EL (cell line): ENCODE data around the gene HELZ.
A peak's percentile ranks its signal among the peaks of the same experiment; 100 is the strongest.
"Not testable (repeated sequence)": the region's sequence is repeated elsewhere in the genome, so short reads cannot be mapped to it uniquely, and the experiment has no call there.

Experiments
- DNase-seq: peaks from one replicate; pipeline ENCODE4 v3.0.0-alpha.2; 2016

HELZ gene, protein sequence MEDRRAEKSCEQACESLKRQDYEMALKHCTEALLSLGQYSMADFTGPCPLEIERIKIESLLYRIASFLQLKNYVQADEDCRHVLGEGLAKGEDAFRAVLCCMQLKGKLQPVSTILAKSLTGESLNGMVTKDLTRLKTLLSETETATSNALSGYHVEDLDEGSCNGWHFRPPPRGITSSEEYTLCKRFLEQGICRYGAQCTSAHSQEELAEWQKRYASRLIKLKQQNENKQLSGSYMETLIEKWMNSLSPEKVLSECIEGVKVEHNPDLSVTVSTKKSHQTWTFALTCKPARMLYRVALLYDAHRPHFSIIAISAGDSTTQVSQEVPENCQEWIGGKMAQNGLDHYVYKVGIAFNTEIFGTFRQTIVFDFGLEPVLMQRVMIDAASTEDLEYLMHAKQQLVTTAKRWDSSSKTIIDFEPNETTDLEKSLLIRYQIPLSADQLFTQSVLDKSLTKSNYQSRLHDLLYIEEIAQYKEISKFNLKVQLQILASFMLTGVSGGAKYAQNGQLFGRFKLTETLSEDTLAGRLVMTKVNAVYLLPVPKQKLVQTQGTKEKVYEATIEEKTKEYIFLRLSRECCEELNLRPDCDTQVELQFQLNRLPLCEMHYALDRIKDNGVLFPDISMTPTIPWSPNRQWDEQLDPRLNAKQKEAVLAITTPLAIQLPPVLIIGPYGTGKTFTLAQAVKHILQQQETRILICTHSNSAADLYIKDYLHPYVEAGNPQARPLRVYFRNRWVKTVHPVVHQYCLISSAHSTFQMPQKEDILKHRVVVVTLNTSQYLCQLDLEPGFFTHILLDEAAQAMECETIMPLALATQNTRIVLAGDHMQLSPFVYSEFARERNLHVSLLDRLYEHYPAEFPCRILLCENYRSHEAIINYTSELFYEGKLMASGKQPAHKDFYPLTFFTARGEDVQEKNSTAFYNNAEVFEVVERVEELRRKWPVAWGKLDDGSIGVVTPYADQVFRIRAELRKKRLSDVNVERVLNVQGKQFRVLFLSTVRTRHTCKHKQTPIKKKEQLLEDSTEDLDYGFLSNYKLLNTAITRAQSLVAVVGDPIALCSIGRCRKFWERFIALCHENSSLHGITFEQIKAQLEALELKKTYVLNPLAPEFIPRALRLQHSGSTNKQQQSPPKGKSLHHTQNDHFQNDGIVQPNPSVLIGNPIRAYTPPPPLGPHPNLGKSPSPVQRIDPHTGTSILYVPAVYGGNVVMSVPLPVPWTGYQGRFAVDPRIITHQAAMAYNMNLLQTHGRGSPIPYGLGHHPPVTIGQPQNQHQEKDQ (N-terminal part only)

DNA sequence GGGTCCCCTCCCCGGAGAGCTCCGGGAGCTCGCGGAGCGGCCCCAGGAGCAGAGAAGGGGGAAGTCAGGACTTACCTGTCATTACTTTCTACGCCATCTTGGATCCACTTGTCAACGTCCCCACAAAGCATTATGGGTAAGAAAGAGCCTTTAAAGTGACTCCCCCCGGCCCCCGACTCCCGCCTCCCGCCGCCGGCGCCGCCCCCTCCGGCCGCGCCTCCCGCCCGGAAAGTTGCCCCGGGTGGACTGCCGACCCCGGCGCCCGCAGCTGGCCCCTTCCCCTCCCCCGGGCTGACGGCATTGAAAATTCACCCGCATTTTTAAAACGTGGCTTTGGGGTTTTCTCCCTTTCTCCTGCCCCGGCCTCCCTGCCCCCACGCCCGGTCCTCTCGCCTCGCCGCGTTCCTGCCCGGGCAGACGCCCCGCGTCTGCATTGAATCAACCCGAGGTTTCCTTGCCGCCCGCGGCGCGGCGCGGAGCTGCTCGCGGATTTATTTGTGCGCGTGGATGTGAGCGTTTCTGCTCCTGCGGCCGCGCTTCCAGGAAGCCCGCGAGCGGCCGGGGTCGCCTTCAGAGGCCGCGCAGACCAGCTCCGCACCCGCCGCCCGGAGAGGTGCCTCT is at the start of gene HELZ:
Gene HELZ, minus strand, starts transcription at position 124 of the 621 bp plus-strand sequence. CDS start 26,392 bp downstream, outside the sequence.
- peak; percentile 84 for DNase-seq

DNA sequence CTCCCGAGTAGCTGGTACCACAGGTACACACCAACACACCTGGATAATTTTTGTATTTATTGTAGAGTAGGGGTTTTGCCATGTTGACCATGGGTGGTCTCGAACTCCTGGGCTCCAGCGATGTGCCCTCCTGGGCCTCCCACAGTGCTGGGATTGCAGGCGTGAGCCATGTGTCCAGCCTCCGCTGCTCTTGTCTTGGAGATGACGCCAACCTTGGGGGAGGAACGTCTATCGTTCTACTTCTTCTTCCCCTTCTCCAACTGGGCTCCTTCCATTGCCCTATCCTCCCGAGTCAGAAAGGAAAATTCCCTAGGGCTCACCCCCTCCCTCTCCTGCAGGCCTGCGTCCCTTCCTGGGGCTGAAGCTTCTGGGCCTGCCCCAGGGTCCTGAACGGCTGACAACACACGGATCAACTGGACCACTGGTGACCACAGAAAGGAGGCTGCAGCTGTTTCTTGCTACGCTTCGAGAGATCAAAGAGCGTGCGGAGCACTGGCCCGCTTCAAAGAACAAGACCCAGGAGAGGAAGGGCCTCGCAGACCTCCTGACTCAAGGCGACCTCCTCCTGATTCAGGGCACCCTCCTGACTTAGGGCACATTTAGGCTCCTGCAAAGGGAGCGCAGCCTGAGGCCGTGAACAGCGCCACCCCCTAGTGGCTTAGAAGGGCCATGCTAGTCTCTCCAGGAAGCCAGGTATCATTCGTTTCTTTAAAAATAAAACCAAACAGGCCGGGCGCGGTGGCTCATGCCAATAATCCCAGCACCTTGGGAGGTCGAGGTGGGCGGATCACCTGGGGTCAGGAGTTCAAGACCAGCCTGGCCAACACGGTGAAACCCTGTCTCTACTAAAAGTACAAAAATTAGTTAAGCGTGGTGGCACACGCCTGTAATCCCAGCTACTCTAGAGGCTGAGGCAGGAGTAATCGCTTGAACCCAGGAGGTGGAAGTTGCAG is 48.5 kb upstream of the HELZ start:
- no peak for DNase-seq

DNA sequence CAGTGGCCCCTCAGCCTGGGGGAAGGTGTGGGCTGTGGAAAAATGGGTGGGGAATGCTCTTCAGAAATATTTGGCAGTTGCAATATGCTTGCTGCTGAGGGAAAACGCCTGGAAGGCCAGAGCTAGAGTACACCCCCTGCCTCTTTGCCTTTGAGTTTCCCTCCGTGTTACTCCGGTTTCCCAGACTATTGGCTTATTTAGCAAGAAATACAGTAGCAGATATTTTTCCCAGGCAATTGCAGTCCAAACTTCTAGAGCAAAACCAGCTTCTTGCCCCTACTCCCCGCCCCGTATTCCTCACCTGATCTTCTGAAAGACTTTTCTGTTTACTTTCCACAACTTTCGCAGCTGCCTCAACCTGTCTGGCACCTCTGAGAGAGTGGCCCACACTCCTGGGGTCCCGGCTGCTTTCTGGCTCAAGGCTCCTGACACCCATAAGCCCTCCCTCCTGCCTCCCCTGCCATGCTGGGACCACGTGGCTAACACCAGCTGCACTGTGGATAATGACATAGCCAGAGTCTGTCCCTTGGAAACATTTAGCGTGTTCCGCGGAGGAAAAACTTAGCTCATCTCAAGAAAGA is 45.8 kb upstream of the HELZ start:
- no peak for DNase-seq

DNA sequence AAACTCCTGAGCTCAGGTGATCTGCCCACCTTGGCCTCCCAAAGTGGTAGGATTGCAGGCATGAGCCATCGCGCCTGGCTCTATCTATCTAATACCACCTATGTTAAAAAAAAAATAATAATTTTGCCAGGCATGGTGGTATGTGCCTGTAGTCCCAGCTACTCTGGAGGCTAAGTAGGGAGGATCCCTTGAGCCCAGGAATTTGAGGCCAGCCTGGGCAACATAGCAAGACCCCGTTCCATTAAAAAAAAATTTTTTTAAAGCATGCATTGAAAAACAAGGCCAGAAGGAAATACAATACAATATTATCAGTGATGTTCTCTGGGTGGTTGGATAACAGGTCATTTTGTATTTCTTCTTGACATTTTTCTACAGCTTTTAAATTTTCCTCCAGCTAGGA is 45.2 kb upstream of the HELZ start:
- no peak for DNase-seq

DNA sequence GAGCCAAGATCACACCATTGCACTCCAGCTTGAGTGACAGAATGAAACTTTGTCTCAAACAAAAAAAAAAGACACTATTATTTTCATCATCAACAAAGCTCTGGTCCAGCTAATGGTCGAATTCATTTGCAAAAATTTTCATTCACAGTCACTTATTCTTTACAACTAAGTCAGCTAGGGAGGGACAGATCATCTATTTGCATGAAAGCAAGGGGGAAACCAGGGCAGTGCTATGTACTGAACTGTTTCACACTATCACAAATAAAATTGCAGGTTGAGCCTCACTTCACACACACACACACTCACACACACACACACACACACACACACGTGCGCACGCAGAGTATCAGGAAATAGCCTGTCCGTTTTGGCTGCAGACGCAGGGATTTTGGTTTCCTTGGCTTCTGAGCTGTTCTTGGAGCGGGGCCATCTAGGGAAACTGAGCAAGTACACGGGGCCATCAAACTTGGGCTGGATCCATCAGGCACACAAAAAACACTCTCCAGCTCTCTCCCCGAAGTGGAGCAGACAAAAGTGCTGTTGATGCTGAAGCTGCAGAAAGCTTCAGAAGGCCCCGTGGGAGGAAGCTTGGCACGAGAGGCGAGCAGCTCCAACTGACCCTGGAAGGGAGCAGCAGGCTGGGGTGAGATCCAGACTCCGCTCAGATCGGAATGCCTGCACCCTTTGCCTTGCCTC is 44.3 kb upstream of the HELZ start:
- DNase-seq = peak; percentile 21

DNA sequence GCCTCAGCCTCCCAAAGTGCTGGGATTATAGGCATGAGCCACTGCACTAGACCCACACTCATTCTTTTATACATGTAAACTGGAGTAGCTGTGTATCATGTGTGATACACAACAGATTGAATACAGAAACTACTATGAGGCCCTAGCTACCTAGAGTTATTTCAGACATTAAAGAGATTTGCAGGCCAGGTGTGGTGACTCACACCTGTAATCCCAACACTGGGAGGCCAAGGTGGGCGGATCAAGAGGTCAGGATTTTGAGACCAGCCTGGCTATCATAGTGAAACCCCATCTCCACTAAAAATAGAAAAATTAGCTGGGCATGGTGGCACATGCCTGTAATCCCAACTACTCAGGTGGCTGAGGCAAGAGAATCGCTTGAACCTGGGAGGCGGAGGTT is 41.8 kb upstream of the HELZ start:
- not testable (repeated sequence) for DNase-seq

DNA sequence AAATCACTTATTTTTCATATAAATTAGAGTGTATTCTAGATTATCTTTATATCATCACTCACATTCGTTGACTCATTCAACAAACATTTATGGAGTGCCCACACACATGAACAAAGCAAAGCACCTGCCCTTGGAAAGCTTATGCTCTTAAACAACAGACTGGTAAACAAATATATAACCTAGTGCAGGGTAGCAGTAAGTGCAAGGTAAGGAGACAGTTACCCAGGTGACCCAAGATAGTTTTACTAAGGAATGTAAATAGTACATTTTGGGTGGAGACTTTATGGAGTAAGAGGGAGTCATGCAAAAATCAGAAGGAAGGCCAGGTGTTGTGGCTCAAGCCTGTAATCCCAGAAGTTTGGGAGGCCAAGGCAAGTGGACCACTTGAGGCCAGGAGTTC is 40.4 kb upstream of the HELZ start:
- DNase-seq = no peak

DNA sequence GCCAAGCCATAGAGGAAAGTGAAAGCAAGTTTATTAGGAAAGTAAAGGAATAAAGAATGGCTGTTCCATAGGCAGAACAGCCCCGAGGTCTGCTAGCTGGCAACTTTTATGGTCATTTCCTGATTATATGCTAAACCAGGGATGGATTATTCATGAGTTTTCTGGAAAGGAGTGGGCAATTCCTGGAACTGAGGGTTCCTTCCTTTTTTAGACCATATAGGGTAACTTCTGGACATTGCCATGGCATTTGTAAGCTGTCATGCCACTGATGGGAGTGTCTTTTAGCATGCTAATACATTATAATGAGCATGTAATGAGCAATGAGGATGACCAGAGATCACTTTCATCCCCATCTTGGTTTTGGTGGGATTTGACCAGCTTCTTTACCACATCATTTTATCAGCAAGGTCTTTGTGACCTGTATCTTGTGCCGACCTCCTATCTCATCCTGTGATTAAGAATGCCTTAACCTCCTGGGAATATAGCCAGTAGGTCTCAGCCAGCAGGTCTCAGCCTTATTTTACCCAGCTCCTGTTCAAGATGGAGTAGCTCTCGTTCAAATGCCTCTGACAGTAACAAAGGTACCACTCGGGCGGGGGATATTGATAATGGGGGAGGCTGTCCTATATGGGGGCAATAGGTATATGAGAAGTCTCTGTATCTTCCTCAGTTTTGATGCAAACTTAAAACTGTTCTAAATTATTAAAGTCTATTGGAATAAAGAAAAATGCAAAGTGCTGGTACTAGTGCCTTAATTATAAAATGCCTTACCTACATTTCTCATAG is 38.9 kb upstream of the HELZ start:
- DNase-seq = no peak

DNA sequence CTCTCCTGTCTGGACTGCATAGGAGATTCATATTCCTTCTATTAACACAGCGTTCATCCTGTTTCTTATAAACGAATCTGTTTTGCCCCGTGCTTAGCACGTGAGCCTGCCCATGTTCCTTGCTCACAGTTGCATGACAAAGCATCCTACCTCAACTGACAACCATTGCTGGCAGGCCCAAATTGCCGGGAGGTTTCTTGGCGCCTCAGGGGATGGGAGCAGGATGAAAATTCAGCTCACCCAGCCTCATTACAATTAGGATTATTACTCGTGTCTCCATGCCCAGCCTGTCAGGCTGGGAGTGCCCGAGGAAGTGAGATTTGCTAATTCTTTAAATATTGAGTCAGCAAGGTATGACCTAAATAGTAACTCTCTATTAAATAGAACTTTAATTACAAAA is 36.7 kb upstream of the HELZ start:
- DNase-seq = no peak

DNA sequence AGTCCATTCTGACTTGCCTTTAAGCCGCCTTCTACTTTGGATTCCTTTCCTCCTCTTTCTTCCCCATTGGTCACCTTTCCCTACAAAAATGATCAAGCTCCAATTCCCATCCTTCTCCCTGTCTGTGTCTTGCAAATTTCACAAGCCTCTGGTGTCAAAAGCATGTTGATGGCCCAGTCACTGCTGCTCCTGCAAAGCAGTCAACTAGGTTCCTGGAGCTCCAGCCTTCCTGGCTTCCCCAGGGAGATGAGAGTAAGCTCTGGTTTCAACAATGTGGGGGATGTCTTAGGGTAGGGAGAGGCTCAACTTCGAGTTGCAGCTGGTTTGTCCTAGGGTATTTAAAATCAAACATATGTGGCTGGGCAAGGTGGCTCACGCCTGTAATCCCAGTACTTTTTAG is 36.1 kb upstream of the HELZ start:
- no peak for DNase-seq

DNA sequence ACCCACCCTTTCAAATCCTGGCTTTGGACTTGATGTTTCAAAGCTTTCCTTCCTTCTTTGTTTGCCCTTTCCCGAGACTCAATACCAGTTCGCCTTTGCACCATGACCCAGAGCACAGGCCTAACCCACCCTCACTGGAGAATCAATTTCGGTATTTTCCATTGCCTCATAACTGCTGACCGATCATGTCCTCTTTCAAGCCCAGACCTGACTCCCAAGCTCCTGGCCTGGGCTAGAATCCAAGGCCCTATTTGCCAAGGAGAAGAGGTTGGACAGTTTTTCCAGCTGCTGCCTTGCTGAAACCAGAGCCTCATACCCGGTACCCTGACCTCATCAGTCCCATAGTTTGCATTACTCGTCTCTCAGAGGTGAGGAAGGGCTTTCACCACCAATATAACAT is 35.3 kb upstream of the HELZ start:
- DNase-seq = no peak

DNA sequence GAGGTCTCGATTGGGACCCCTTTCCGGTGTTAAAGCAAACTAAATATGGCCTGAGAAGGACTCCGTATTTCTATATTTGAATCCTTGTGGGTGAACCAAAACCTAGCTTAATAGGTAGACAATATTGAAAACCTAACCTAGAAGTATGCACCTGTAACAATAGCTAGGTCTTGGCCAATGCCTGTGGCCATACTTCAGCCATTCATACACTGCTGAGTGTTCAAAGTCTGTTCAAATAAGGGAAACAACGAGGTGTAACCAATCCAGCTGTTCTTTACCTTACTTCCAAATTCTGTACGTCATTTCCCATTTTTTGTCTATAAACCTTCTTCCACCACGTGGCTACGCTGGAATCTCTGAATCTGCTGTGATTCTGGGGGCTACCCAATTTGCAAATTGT is 34.1 kb upstream of the HELZ start:
- DNase-seq = no peak

DNA sequence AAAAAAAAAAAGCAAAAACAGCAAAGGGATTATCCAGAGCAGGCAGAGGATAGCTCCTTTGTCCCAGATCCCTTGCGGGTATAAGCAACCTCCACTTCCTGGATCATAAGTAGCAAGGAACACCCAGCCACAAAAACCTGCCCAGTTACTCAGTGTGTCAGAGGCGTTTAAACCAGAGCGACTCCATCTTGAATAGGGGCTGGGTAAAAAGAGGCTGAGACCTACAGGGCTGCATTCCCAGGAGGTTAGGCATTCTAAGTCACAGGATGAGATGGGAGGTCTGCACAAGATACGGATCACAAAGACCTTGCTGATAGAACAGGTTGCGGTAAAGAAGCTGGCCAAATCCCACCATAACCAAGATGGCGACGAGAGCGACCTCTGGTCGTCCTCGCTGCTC is 33.4 kb upstream of the HELZ start:
- no peak for DNase-seq

DNA sequence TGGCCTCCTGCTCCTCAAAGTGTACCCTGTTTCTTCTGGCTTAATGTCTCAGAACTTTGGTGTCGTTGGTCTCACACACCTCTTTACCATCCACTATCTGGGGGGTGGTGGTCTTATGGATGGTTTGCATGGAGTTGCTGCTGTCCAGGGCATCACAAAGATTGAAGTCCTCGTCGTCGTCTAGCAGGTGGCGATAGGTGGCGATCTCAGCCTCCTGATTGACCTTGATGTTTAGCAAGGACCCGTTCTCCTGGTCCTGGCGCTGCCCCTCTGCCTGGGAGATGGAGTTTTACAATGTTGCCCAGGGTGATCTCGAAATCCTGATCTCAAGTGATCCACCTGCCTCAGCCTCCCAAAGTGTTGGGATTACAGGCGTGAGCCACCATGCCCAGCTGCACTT is 31.1 kb upstream of the HELZ start:
- no peak for DNase-seq

DNA sequence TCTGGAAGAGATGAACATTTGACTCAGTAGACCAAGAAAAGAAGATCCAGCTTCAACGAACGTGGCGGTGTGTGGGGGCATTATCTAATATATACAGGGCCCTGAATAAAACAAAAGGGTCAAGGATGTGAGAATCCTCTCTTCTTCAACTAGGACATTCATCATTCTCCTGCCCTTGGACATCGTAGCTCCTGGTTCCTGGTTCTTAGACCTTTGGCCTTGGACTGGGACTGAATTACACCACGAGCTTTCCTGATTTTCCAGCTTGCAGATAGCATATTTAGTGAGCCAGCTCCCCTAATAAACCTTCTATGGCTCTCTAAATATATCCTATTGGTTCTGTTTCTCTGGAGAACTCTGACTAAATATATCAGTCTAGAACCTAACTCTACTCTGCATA is 29.5 kb upstream of the HELZ start:
- no peak for DNase-seq

DNA sequence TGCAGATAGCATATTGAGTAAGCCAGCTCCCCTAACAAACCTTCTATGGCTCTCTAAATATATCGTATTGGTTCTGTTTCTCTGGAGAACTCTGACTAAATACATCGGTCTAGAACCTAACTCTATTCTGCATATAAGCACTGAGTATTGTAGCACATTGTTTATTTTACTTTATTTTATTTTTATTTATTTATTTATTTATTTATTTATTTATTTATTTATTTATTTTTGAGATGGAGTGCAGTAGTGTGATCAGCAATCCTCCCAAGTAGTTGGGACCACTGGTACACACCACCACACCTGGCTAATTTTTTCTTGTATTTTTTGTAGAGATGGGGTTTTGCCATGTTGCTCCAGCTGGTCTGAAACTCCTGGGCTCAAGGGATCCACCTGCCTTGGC is 28.9 kb upstream of the HELZ start:
- DNase-seq = no peak

DNA sequence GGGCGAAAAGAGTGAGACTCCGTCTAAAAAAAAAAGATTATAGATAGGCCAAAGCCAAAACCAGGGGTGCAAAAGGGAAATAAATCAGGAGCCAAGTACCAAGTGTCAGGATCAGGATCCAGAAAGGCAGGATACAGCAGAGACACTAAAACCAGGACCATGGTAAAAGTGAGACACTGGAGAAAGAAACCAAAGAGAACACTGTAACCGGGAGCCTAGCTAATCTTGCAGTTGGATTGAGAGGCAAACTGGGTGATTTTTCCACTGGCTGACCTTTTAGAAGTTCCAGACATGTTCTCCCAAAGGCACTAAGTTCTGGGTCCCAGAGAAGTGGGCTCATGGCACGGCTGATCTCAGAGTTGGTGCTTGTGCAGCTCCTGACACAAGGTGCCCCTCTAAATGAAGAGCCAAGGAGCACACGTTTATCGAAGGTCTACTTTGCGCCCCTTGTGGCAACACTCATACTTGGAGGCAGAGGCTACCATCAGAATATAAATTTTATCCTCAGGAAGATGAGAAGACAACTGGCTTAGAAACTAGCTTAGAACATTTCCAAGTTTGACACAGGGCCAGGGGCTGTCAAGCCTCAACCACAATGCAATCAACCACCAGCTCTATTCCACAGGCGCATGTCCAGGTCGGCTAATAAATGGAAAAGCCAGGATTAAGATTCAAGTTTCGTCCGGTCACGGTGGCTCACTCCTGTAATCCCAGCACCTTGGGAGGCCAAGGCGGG is 27.5 kb upstream of the HELZ start:
- DNase-seq = no peak

DNA sequence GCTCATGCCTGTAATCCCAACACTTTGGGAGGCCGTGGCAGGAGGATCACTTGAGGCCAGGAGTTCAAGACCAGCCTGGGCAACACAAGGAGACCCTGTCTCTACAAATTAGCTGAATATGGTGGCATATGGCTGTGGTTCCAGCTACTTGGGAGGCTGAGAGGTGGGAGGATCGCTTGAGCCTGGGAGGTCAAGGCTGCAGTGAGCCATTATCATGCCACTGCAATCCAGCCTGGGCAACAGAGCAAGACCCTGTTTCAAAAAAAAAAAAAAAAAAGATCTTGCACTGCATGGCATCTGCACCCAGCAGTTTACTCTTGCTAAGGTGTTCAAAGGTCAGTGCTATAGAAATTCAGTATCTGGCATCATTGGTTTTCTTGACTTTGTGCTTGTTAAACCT is 26.2 kb upstream of the HELZ start:
- not testable (repeated sequence) for DNase-seq

DNA sequence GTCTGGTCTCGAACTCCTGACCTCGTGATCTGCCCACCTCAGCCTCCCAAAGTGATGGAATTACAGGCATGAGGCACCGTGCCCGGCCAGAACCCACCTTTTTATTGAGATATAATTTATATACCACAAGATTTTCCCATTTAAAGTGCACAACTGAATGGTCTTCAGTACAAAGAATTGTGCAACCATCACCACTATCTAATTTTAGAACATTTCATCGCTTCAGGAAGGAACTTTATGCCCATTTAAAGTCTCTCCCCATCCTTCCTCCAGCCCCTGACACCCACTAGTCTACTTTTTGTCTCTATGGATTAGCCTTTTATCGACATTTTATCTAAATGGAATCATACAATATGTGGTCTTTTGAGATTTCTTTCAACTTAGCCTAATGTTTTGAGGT is 25.4 kb upstream of the HELZ start:
- no peak for DNase-seq
